HG03135 (cell line): ENCODE measurements around the gene GM2A.
"Not testable (repeated sequence)": the region's sequence is repeated elsewhere in the genome, so short reads cannot be mapped to it uniquely, and the experiment has no call there.

Experiments used
- ATAC-seq: cut with Tn5 transposase; IDR thresholded peaks from one replicate; pipeline ENCODE4 v1.9.1; 2021; ENCODE audit warnings: mild to moderate bottlenecking, moderate library complexity; ENCODE audit not compliant: unreplicated experiment

The GM2A gene

GRCh38 chr5:151284392-151284967 is 31.5 kb downstream of the GM2A start:
- ATAC-seq = no peak

DNA sequence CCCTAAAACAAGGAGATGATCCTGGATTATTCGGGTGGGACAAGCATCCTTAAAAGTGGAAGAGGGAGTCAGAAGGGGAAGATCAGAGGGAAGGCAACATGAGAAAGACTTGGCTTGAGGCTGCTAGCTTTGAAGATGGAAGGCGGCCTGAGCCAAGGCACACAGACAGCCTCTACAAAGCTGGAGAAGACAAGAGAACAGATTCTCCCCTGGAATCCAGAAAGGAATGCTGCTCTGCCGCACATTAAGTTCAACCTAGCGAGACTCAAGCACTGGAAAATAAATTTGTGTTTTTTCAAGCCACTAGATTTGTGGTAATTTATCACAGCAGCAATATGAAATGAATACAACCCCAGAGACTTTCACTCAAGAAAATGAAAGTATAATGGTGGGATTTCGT is 32.7 kb downstream of the GM2A start:
- no peak for ATAC-seq

GRCh38 chr5:151286246-151286645 is 33.3 kb downstream of the GM2A start:
- no peak for ATAC-seq

DNA sequence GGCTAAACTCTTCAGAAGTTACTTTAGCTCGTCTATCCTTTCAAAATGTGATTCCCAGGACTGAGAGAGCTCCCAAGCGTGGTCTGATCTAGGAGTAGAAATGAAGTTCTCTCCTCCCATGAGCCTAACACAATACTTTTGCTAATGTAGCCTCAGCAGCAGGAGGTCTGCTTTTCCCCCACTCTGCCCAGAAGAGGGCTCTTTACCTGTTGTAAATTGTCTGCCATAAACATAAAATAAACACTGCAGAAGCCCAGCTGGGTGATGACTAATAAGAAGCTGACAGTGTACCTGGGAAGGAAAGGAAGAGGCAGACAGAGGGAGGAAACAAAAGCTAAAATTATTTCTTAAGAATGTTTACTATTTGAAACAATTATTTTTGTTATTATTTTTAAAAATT is 35.2 kb downstream of the GM2A start:
- no peak for ATAC-seq

- no peak for ATAC-seq
Measured at GRCh38 chr5:151293624-151294023, 40.6 kb downstream of the GM2A start.

- no peak for ATAC-seq
Measured at GRCh38 chr5:151295138-151295537, 42.2 kb downstream of the GM2A start.

DNA sequence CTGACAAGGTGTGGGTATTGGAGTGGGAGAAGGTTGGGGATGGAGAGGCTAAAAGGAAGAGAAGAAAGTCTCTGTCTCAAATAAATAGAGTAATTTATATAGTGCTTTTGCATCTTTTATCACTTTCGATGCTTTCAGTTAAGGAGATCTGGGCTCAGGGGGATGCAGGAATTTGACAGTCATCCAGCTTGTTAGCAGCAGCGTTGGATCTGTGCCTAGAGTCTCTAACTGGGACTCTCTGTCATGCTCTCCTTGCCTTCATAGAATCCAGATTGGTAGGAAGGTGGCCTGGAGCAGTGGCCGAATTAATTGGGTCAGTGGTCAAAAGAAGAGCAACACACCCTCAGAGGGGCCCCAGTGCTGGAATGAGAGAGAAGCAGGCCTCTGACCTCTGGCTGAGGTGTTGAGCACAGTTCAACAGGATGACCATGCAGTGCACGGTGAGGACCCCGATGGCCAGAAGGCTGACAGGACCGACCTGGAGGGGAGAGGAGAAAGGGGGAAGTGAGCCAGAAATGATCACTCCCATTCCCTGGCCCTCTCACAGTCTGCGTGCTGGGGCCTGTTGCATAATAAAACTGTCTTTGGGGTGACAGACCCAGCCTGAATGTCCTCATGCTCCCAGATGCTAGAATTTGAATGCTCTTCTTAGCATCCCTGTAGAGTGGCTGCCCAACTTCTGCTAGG is 42.9 kb downstream of the GM2A start:
- no peak for ATAC-seq

DNA sequence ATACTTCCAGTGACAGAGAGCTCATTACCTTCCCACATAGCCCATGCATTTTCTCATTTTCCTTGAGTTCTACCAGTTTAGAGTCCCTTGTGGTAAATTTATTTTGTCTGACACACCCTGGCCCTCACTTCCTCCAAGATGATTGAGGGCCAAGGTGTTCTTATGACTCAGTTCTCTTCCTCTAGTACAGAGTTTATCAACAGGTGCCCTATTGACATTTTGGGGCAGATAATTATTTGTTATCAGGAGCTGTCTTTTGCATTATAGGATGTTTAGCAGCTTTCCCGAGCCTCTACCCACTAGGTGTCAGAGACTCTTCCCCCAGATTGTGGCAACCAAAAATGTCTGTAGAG is 43.5 kb downstream of the GM2A start:
- ATAC-seq = no peak

DNA sequence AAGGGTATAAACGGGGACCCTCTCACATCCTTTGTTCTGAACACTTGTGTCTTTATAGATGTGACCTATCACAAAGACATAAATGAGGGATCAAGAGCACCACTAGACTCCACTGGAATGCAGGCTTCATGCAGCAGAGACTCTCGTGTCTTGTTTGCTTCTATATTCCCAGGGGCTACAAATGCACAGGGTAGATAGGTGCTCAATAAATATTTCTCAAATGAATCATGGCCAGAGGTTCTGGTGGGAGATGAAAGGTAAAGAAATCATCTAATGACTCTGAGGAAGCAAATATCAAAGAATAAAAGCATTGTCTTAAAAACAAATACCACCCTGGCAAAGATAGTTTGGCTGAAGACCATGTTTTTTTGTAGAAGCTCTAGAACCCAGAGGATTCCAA is 44.0 kb downstream of the GM2A start:
- ATAC-seq = no peak

GRCh38 chr5:151298063-151298855 is 45.3 kb downstream of the GM2A start:
- no peak for ATAC-seq

GRCh38 chr5:151303666-151304065 is 50.7 kb downstream of the GM2A start, which contains the start of gene SLC36A3:
Gene SLC36A3, minus strand, starts transcription at chr5:151303766. Its CDS starts 412 bp downstream, at chr5:151303354.
- ATAC-seq = no peak

- not testable (repeated sequence) for ATAC-seq
Measured at GRCh38 chr5:151309266-151309665, 56.3 kb downstream of the GM2A start.

- not testable (repeated sequence) for ATAC-seq
Measured at GRCh38 chr5:151309821-151310220, 56.8 kb downstream of the GM2A start.

DNA sequence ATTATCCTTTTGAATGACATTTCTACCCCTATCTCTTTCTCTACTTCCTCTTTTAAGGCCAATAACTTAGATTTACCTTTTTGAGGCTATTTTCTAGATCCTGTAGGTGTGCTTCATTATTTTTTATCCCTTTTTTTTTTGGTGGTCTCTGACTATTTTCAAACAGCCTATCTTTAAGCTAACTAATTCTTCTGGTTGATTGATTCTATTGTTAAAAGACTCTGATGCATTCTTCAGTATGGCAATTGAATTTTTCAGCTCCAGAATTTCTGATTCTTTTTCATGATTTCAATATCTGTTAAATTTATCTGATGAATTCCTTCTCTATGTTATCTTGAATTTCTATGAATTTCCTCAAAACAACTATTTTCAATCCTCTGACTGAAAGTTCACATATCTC is 57.9 kb downstream of the GM2A start:
- ATAC-seq = no peak

GRCh38 chr5:151312756-151313324 is 59.9 kb downstream of the GM2A start:
- ATAC-seq = no peak

- no peak for ATAC-seq
Measured at GRCh38 chr5:151313357-151313756, 60.4 kb downstream of the GM2A start.

DNA sequence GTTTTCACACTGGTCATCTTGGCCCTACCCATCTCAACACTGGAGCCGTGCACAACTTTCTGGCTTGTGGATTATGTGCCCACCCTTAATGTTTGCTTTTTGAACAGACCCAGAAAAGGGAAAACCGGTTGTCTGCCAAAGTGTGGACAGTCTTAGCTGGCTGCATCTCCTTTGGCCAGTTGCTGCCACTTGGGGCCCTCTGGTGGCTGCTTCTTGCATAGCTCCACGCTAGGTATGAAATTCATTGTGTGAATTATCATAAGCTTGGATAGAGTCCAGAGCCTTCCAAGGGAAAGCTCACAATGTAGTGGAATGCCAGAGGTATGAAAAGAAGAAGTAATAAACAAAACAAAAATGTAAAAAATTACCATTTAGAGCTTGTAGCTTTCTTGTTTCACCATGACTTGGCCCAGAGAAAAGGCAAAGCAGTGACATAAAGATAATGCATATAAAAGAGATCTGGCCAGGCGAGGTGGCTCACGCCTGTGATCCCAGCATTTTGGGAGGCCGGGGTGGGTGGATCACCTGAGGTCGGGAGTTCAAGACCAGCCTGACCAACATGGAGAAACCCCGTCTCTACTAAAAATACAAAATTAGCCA is 63.1 kb downstream of the GM2A start:
- peak; percentile 75 for ATAC-seq

DNA sequence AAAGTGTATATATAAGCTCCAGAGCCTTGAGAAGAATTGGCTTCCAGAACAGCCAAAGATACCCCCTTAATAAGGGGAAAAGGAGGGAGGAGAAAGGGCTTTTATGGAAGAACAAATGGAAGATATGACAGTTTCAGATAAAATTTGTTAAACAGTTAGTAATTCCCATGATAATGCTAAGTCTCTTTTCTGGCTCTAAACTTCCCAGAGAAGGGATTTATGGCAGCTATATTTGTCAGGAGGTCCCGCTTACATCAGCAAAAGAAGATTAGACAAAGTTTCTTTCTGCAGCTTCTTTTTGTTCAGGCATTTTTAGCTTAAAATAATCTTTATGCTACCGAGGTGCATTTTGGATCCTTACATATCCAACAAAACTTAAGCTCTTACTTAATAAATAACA is 64.9 kb downstream of the GM2A start:
- no peak for ATAC-seq

DNA sequence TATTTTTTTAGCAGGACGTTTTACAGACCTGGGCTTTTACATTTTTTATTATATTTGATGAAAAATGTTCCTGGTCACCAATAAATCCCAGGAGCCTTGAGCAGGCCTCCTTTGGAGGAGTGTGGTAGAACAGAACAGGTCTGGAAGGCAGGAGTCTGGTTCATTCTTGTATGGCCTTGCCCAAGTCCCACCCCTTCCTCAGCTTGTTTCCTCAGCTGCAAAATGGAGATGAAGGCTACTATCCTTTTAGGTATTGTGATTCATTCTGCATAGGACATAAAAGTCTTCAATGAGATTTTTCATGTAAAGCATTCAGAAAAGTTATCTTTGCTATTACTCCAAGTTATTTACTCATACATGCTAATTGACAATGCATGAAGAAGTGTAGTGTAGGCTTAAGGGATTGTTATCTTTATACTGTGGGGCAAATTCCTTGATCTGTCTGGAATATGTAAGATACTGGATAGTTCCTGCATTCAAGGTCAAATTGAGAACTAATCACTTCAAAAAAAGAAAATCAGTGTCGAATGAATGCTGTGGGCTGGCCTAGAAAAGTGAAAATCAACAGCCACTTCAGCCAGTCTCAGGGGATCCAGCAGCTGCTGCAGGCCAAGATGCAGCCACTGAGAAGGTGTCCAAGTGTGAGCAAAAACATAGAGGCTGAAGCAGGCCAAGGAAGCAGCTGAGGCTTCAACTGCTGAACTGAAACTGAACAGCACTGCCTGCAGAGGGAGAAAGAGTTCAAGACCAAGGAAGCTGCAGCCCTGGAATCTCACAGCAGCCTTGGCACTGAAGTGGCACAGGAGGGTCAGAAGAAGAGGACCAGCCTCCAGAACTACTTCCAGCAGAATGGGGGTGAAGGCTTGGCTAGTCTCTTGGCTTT is 66.1 kb downstream of the GM2A start:
- no peak for ATAC-seq
